ENCODE measurements around the gene CAPN13. TPM values are rescaled to one million over a fixed set of nuclear protein-coding genes. Genes with fewer than 3 reads are reported as not detected.

The CAPN13 gene
- total RNA-seq, 1 experiment from 2014 or later = 12.0 TPM

GRCh38 chr2:30730736-30731647, 76.3 kb downstream of the CAPN13 start:
- CTCF ChIA-PET = interaction anchor here (1.6 kb wide), 1 partner anchor 20 kb away, joined by 6 read pairs; no protein-coding TSS in a partner anchor
- Mint-ChIP-seq H3K27ac (ENCODE audit: unreplicated experiment) (no peak overlapping the region), H3K4me1 (ENCODE audit: low read depth, unreplicated experiment) (no peaks in the 10 kb centered on the region), H3K4me3 (ENCODE audit: low read depth, unreplicated experiment) (no peak overlapping the region), H3K36me3 (ENCODE audit: insufficient read depth, unreplicated experiment) (no peaks in the 10 kb centered on the region), H3K27me3 (ENCODE audit: unreplicated experiment) (no peaks in the 10 kb centered on the region), H3K9me3 (ENCODE audit: low read depth, unreplicated experiment) (no peaks in the 10 kb centered on the region)
- intact Hi-C loops (cut with micrococcal nuclease; ENCODE audit: unreplicated experiment) = no loop called here
- no TSS peak for BruUV-seq (replicated peaks)
- DNase-seq = no peak
- no peak for TF ChIP-seq CTCF (IDR thresholded peaks at IDR 0.05; ENCODE audit: unreplicated experiment)

GRCh38 chr2:30729031-30729430, 78.2 kb downstream of the CAPN13 start:
- H3K27ac Mint-ChIP-seq (ENCODE audit: unreplicated experiment) = no peak overlapping the region
- H3K9me3 Mint-ChIP-seq (ENCODE audit: low read depth, unreplicated experiment) = no peaks in the 10 kb centered on the region
- BruUV-seq (replicated peaks) = no TSS peak
- no peak for DNase-seq
- intact Hi-C loops (cut with micrococcal nuclease; ENCODE audit: unreplicated experiment) = no loop called here
- no peak for TF ChIP-seq CTCF (IDR thresholded peaks at IDR 0.05; ENCODE audit: unreplicated experiment)
- no peak overlapping the region for H3K4me3 Mint-ChIP-seq (ENCODE audit: low read depth, unreplicated experiment)
- CTCF ChIA-PET = no interaction called here
- no peaks in the 10 kb centered on the region for H3K4me1 Mint-ChIP-seq (ENCODE audit: low read depth, unreplicated experiment)
- H3K36me3 Mint-ChIP-seq (ENCODE audit: insufficient read depth, unreplicated experiment) = no peaks in the 10 kb centered on the region
- H3K27me3 Mint-ChIP-seq (ENCODE audit: unreplicated experiment) = no peaks in the 10 kb centered on the region

- Mint-ChIP-seq H3K4me3 (ENCODE audit: low read depth, unreplicated experiment) (no peak overlapping the region), H3K9me3 (ENCODE audit: low read depth, unreplicated experiment) (no peaks in the 10 kb centered on the region), H3K4me1 (ENCODE audit: low read depth, unreplicated experiment) (no peaks in the 10 kb centered on the region), H3K27ac (ENCODE audit: unreplicated experiment) (no peak overlapping the region), H3K36me3 (ENCODE audit: insufficient read depth, unreplicated experiment) (no peaks in the 10 kb centered on the region), H3K27me3 (ENCODE audit: unreplicated experiment) (peaks cover 10% of the 10 kb centered on the region)
- CTCF ChIA-PET = interaction anchor here (0.9 kb wide), 1 partner anchor 10 kb away, joined by 3 read pairs; no protein-coding TSS in a partner anchor
- DNase-seq = no peak
- no peak for TF ChIP-seq CTCF (IDR thresholded peaks at IDR 0.05; ENCODE audit: unreplicated experiment)
- BruUV-seq (replicated peaks) = no TSS peak
- intact Hi-C loops (cut with micrococcal nuclease; ENCODE audit: unreplicated experiment) = no loop called here
These were observed 84.1 kb downstream of the CAPN13 start for GRCh38 chr2:30722936-30723725.

GRCh38 chr2:30721668-30722647, 85.3 kb downstream of the CAPN13 start:
- Mint-ChIP-seq H3K27me3 (ENCODE audit: unreplicated experiment) (peaks cover 10% of the 10 kb centered on the region), H3K36me3 (ENCODE audit: insufficient read depth, unreplicated experiment) (no peaks in the 10 kb centered on the region), H3K9me3 (ENCODE audit: low read depth, unreplicated experiment) (no peaks in the 10 kb centered on the region), H3K27ac (ENCODE audit: unreplicated experiment) (no peak overlapping the region), H3K4me1 (ENCODE audit: low read depth, unreplicated experiment) (no peaks in the 10 kb centered on the region), H3K4me3 (ENCODE audit: low read depth, unreplicated experiment) (no peak overlapping the region)
- TF ChIP-seq CTCF (IDR thresholded peaks at IDR 0.05; ENCODE audit: unreplicated experiment) = no peak
- intact Hi-C loops (cut with micrococcal nuclease; ENCODE audit: unreplicated experiment) = no loop called here
- no peak for DNase-seq
- BruUV-seq (replicated peaks) = no TSS peak
- CTCF ChIA-PET = interaction anchor here (0.5 kb wide), 1 partner anchor 597 kb away, joined by 3 read pairs; no protein-coding TSS in a partner anchor
